H1 (cell line): Measurements from ENCODE around the gene SATL1. TPM values are rescaled to one million over a fixed set of nuclear protein-coding genes. Genes with fewer than 3 reads are reported as not detected.

Experiments used
- CHD7 ChIP-seq: fragments of 300-600 bp; sonication (generic); IDR thresholded peaks from 2 replicates; pipeline ENCODE4 v1.7.1; 2012; ENCODE audit warnings: low read length, moderate library complexity, mild to moderate bottlenecking, inconsistent platforms; ENCODE audit not compliant: insufficient replicate concordance
- CTBP2 ChIP-seq: IDR thresholded peaks from 2 replicates; pipeline ENCODE4 v1.7.0; 2011; ENCODE audit warnings: borderline replicate concordance, mild to moderate bottlenecking, moderate library complexity, mixed read lengths, low read length; ENCODE audit not compliant: insufficient read depth, insufficient read length
- TBP ChIP-seq: IDR thresholded peaks from 2 replicates; pipeline ENCODE4 v1.6.1; 2011; ENCODE audit warnings: low read depth, low read length, improper control_type of control experiment
- polyA plus RNA-seq, 7 experiments: library from polyadenylated mRNA; depleted of rRNA in 3 of 7; stranded (reverse) in 5 of 7; unstranded in 2 of 7; fragments of >200 nt in 5 of 7; fragments of 200-250 nt in 2 of 7; gene quantifications; 1 replicate in 5 of 7; 2 replicates in 1 of 7; 4 replicates in 1 of 7; pipeline versions ENCODE4 v1.2.1 to v1.2.3, GENCODE V29; 2011 to 2013; ENCODE audit warnings: missing spikeins in 2 of 7, mixed read lengths in 2 of 7
- total RNA-seq: library from RNA; stranded (reverse); fragmentation: NEBNext Ultra II Directional; extraction: Animal tissue kit (Norgen Biotek cat#: 25700); gene quantifications from 2 replicates; pipeline ENCODE4 v1.2.1, GENCODE V29; 2021

SATL1 gene
- total and polyA plus RNA-seq, 2 of the 8 experiments (the other 6 are each of a cell fraction or from before 2014, with no cell fraction given), result 0.06 to 0.17 TPM

- TF ChIP-seq CHD7, result no peak
- no peak for TF ChIP-seq TBP
- no peak for TF ChIP-seq CTBP2
These were observed 102.6 kb downstream of the SATL1 start (continued) for GRCh38 chrX:85140964-85141363.
